Stimulated activated CD8-positive, alpha-beta memory T cell treated with anti-CD3 and anti-CD28 coated beads, Interleukin-7, amount 100 ng/mL, for 1 hour (primary cell): Measurements from ENCODE around the gene MRPS14.
A peak's percentile ranks its signal among the peaks of the same experiment; 100 is the strongest.
"Not testable (repeated sequence)": the region's sequence is repeated elsewhere in the genome, so short reads cannot be mapped to it uniquely, and the experiment has no call there.

Experiments
- DNase-seq, 2 donors: peaks; one replicate each; pipeline ENCODE4 v3.0.0-alpha.2; 2020; ENCODE audit warnings: low read depth in 2 of 2

MRPS14 gene

GRCh38 chr1:175023043-175023921, at the start of gene MRPS14:
MRPS14 (minus strand) TSS chr1:175023425; CDS start chr1:175023408, 17 bp downstream.
- DNase-seq, result peak; percentile 95 to 97

- DNase-seq, result no peak
These were observed 49.1 kb upstream of the MRPS14 start for GRCh38 chr1:175072099-175072951.

DNA sequence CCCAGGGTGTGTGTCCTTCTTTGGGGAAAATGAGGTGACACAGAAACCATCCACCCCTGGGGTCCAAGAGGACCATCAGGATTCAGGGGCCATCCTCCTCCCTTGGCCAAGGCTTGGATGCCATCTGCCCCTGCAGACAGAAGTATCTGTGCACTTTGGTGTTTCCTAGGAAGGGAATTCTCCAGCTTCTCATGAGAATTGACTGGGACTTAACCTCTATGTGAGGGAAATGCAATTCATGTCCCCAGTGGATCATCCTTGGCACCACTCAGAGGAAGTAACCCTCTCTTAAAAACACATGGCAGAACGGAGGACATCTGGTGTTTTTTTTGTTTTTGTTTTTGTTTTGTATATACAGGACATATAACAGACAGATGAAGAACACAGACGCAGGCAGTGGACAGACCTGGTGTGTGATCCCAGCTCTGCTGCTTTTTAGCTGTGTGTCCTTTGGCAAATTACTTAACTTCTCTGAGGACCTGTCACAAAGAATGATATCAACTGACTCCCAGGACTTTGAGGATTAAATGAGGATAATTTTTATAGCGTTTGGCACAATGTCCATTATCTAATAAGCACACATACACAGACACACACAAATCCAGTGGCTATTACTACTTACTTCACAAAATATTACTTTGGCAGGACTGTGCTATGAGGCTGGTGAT, 48.2 kb upstream of the MRPS14 start:
- DNase-seq, result no peak

DNA sequence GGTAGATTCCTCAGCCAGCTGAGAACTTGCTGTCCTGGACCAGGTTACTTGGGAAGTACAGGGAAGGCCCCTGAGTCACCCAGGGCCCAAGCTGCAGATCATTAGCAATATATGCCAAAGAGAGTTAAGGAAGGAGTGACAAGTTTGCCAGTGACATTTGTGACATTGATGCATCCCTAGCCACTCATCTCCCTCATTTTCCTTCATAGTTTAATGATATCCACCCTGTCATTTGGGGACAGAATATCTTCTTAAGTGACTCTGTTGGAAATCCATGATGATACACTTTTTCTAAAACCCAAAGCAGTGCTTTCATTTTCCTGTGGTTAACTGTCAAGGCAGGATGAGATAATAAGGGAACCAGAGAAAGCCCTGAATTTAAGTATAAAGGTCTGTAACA, 47.6 kb upstream of the MRPS14 start:
- no peak for DNase-seq

DNA sequence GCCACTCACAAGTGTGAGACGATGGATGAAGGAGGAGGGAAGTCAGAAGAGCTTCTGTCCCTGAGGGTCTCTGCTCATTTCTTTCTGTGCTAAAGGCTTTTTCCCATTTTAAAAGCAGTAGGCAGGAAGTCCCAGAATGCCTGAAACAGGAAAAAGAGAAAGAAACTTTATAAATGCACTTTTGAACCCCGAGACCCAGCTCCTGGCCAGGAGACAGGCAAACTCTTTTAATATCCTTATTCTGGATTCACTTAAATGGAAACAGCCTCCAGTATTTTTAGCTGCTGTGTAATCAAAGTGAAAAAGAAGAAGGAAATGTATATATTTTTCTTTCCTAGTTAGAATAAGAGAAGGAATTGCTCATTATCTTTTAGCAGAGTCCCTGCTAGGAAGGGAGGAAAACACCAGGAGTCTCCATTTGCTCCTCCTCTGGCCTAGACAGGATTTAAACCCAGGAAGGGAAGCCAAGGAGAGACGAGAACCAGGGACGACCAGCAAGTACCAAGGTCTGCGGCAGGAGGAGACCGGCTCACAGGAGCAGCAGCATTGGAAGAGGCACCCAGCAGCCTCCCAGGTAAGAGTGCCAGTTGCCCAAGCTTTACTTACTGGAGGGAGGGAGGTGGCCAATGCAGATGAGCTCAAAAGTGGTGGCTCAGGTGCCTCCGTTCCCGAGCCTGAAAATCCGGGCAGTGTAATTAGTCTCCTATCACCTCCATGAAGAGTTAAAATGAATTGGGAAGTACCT, 44.3 kb upstream of the MRPS14 start, which contains the start of gene TNN:
TSS of gene TNN (plus strand) at position 472 of the 745 bp plus-strand sequence. CDS start 9,586 bp downstream, outside the sequence.
- no peak for DNase-seq

- DNase-seq, result no peak
These were observed 39.6 kb upstream of the MRPS14 start for GRCh38 chr1:175062858-175063257.

- DNase-seq, result no peak
These were observed 39.1 kb upstream of the MRPS14 start for GRCh38 chr1:175062339-175062738.

- no peak for DNase-seq
These were observed 31.5 kb upstream of the MRPS14 start for GRCh38 chr1:175054736-175055135.

DNA sequence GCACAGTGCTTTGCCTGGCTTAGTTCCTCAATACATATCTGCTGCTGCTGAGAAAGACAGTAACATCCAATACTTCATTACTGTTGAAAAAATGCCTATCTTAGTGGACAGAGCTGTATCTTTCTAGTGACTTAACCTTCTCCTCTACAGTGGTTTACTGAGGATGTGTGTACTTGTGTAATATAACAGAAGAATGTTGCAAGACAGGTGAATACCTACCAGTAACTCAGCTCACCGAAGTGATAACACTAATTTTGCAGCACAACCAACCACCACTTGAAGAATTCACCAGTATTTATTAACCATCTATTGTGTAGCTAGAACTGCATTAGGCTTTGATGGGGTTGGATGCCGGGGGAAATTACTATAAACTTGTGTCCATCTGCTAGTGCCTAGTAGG, 27.8 kb upstream of the MRPS14 start:
- no peak for DNase-seq

DNA sequence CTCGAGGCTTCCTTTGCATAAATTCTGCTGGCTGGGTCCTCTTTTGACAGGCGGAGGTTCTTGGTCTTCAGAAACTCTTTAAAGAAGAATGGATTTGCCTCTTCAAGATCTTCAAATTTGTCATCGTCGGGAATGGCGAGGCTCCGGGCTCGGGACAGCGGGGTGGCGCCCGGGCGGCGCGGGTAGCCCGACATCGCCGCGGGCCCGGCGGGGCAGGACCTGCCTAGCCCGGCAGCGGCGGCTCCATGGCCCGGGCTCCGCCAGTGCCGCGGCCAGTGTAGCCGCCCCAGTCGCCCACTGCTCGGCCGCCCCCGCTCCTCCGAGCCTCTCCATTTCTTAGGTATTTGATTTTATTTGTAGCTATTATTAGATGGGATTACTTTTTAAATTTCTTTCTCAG, 22.3 kb upstream of the MRPS14 start:
- no peak for DNase-seq

DNA sequence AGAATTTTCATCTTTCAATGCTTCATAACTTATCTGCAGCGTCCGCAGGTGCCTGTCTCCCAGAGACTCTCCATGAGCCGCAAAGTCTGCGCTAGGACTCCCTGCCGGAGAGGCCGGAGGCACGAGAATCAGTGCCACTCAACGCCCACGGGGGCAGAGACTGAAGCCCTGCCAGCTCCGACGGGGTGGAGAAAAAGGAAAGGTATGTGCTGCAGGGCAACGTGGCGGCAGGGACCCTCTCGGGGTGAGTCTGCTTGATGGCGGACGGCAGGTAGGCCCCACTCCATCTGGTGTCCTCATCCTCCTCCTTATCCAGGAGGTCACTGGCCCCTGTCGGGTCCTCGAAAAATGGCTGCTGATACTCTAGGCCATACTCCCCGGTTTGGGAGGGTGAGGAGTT, 21.9 kb upstream of the MRPS14 start:
- no peak for DNase-seq

GRCh38 chr1:175044591-175044990, 21.4 kb upstream of the MRPS14 start:
- DNase-seq, result not testable (repeated sequence)

- DNase-seq, result no peak
These were observed 20.6 kb upstream of the MRPS14 start for GRCh38 chr1:175043824-175044223.

DNA sequence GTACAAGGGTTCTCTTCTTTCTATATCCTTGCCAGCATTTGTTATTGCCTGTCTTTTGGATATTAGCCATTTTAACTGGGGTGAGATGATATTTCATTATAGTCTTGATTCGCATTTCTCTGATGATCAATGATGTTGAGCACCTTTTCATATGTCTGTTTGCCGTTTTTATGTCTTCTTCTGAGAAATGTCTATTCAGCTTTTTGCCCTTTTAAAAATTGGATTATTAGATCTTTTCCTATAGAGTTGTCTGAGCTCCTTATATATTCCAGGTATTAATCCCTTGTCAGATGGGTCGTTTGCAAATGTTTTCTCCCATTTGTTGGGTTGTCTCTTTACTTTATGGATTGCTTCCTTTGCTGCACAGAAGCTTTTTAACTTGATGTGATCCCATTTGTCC, 19.4 kb upstream of the MRPS14 start:
- DNase-seq, result no peak

DNA sequence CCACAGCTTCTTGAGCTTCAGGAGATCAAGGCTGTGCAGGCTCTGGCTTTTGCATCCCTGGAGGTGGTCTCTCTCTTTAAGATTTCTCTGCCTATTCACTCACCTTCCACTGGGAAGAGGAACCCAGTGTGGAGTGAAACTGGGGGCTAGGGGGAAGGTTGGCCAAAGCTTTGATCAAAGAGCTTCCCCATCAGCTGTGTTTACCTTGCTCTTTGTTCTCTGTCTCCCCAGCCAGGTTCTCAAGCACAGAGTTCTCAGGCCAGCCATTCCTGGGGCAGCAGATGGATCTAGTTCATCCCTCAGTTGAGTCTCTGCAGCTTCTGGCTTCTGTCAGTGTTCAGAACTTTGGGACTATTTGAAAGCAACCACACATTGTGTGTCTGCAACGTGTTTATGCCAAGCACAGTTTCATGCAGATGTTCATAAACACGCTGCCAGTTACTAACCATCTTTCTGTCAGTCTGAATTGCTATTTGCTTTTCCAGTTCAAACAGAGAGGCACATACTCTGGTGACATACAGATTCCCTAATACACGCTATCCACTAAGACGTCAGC, 17.2 kb upstream of the MRPS14 start:
- DNase-seq, result no peak

DNA sequence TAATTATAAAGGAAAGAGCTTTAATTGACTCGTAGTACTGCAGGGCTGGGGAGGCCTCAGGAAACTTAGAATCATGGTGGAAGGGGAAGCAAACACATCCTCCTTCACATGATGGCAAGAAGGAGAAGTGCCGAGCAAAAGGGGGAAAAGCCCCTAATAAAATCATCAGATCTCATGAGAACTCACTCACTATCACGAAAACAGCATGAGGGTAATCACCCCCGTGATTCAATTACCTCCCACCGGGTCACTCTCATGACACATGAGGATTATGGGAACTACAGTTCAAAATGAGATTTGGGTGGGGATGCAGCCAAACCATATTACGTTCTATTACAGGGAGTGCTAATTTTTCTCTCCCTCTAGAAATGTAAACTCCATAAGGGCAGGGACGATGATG, 14.2 kb upstream of the MRPS14 start:
- DNase-seq, result no peak

DNA sequence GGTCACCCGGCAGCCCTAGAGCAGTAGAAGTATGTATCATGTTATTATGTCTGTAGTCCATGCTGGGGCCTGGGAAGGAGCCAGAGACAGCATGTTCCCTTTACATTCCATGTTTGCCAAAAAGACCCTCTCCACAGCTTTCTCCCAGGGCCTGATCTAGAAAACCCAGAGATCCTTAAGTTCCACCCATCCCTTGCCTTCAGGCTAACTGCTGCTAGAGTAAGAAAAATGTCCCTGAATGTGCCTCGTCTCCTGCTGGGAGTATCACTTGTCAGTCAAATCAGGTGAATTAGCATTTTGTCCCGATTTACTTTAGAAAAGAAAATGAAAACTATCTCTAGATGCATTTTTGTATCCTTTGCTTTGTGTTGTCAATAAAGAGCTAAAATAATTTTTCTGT, 13.3 kb upstream of the MRPS14 start:
- no peak for DNase-seq

GRCh38 chr1:175035865-175036264, 12.6 kb upstream of the MRPS14 start:
- DNase-seq, result no peak

- DNase-seq, result no peak
These were observed 11.6 kb upstream of the MRPS14 start for GRCh38 chr1:175034775-175035174.

- DNase-seq, result no peak
These were observed 10.7 kb upstream of the MRPS14 start for GRCh38 chr1:175033953-175034352.

DNA sequence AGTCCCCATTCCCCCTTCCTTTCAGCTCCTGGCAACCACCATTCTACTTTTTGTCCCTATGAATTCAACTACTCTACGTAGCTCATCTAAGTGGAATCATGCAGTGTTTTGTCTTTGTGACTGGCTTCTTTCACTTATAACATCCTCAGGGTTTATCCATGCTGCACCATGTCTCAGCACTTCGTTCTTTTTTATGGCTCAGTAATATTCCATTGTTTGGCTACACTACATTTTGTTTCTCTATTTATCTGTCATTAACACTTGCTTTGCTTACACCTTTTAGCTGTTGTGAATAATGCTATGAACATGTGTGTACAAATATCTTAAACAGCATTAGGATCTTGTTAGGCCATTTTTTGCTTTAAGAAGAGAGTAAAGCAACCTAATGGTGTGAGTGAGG, 1.5 kb upstream of the MRPS14 start:
- no peak for DNase-seq
